ENCODE measurements around the gene PLPPR3. TPM values are rescaled to one million over a fixed set of nuclear protein-coding genes. Genes with fewer than 3 reads are reported as not detected.
A peak's percentile ranks its signal among the peaks of the same experiment; 100 is the strongest.

PLPPR3 gene
- total RNA-seq, 1 donor from 2014 or later = not detected

- TF ChIP-seq CTCF (IDR thresholded peaks at IDR 0.05; ENCODE audit: borderline replicate concordance) = no peak
These were observed 42.7 kb downstream of the PLPPR3 start for GRCh38 chr19:778910-779653.

GRCh38 chr19:776549-776948 lies 45.2 kb downstream of the PLPPR3 start:
- H3K36me3 ChIP-seq = no peaks in the 10 kb centered on the region
- intact Hi-C loops (cut with micrococcal nuclease) = no loop called here
- H3K4me1 ChIP-seq = peaks cover 16% of the 10 kb centered on the region
- H3K27me3 ChIP-seq (ENCODE audit: low read depth) = peaks cover 6% of the 10 kb centered on the region
- TF ChIP-seq CTCF (IDR thresholded peaks at IDR 0.05; ENCODE audit: borderline replicate concordance) = no peak
- no peak for DNase-seq
- no peaks in the 10 kb centered on the region for H3K9me3 ChIP-seq (replicated peaks)
- H3K4me3 ChIP-seq = no peak overlapping the region
- H3K27ac ChIP-seq (replicated peaks) = no peak overlapping the region

More at GRCh38 chr19:778910-779653, 42.7 kb downstream of the PLPPR3 start:
- peaks cover 35% of the 10 kb centered on the region for H3K4me1 ChIP-seq
- no peaks in the 10 kb centered on the region for H3K36me3 ChIP-seq
- intact Hi-C loops (cut with micrococcal nuclease) = no loop called here
- H3K27me3 ChIP-seq (ENCODE audit: low read depth) = peaks cover 16% of the 10 kb centered on the region
- no peaks in the 10 kb centered on the region for H3K9me3 ChIP-seq (replicated peaks)
- peak overlapping the region; percentile 42 for H3K4me3 ChIP-seq
- DNase-seq = no peak
- H3K27ac ChIP-seq (replicated peaks) = peak overlapping the region; percentile 76

GRCh38 chr19:772730-773436 lies 48.9 kb downstream of the PLPPR3 start:
- no peak overlapping the region for H3K4me3 ChIP-seq
- peaks cover 7% of the 10 kb centered on the region for H3K27me3 ChIP-seq (ENCODE audit: low read depth)
- H3K36me3 ChIP-seq = no peaks in the 10 kb centered on the region
- H3K9me3 ChIP-seq (replicated peaks) = no peaks in the 10 kb centered on the region
- no peak overlapping the region for H3K27ac ChIP-seq (replicated peaks)
- H3K4me1 ChIP-seq = peaks cover 10% of the 10 kb centered on the region
- TF ChIP-seq CTCF (IDR thresholded peaks at IDR 0.05; ENCODE audit: borderline replicate concordance) = no peak
- intact Hi-C loops (cut with micrococcal nuclease) = no loop called here
- DNase-seq = no peak

GRCh38 chr19:772063-772462 lies 49.7 kb downstream of the PLPPR3 start:
- H3K36me3 ChIP-seq = no peaks in the 10 kb centered on the region
- H3K27ac ChIP-seq (replicated peaks) = no peak overlapping the region
- intact Hi-C loops (cut with micrococcal nuclease) = no loop called here
- peaks cover 10% of the 10 kb centered on the region for H3K4me1 ChIP-seq
- no peak for TF ChIP-seq CTCF (IDR thresholded peaks at IDR 0.05; ENCODE audit: borderline replicate concordance)
- H3K4me3 ChIP-seq = no peak overlapping the region
- DNase-seq = no peak
- peaks cover 11% of the 10 kb centered on the region for H3K27me3 ChIP-seq (ENCODE audit: low read depth)
- no peaks in the 10 kb centered on the region for H3K9me3 ChIP-seq (replicated peaks)

- DNase-seq = no peak
- Histone ChIP-seq H3K4me1 (peaks cover 10% of the 10 kb centered on the region), H3K36me3 (no peaks in the 10 kb centered on the region), H3K27me3 (ENCODE audit: low read depth) (peaks cover 18% of the 10 kb centered on the region), H3K9me3 (replicated peaks) (no peaks in the 10 kb centered on the region), H3K4me3 (no peak overlapping the region), H3K27ac (replicated peaks) (no peak overlapping the region)
- peak; percentile 69 for TF ChIP-seq CTCF (IDR thresholded peaks at IDR 0.05; ENCODE audit: borderline replicate concordance)
- intact Hi-C loops (cut with micrococcal nuclease) = no loop called here
These were observed 50.4 kb downstream of the PLPPR3 start for GRCh38 chr19:771332-771785.
